HEK293 (cell line): ENCODE data around the gene TRPM2.

Source experiments
- ATF2 ChIP-seq: fragments of 450-650 bp; formaldehyde crosslinking; IDR thresholded peaks from 2 replicates; pipeline ENCODE4 v1.5.1; 2016; ENCODE audit warnings: missing biosample characterization, missing genetic modification characterization, low read depth
- CTCF ChIP-seq: fragments of 450-650 bp; formaldehyde crosslinking; IDR thresholded peaks from 2 replicates; pipeline ENCODE4 v1.5.1; 2016; ENCODE audit warnings: missing biosample characterization, missing genetic modification characterization
- KLF10 ChIP-seq: fragments of 450-650 bp; IDR thresholded peaks from 2 replicates; pipeline ENCODE4 v1.5.1; 2018; ENCODE audit warnings: missing biosample characterization, mild to moderate bottlenecking, missing genetic modification characterization
- PATZ1 ChIP-seq: fragments of 450-650 bp; formaldehyde crosslinking; IDR thresholded peaks from 2 replicates; pipeline ENCODE4 v1.5.1; 2016; ENCODE audit warnings: missing biosample characterization, missing genetic modification characterization
- PRDM10 ChIP-seq: fragments of 450-650 bp; formaldehyde crosslinking; IDR thresholded peaks from 2 replicates; pipeline ENCODE4 v1.5.1; 2016; ENCODE audit warnings: missing biosample characterization, missing genetic modification characterization
- YY1 ChIP-seq: fragments of 450-650 bp; formaldehyde crosslinking; IDR thresholded peaks from 2 replicates; pipeline ENCODE4 v1.5.1; 2018; ENCODE audit warnings: missing biosample characterization, missing genetic modification characterization
- YY2 ChIP-seq: fragments of 450-650 bp; formaldehyde crosslinking; IDR thresholded peaks from 2 replicates; pipeline ENCODE4 v1.5.1; 2016; ENCODE audit warnings: missing biosample characterization, missing genetic modification characterization
- ZNF169 ChIP-seq: fragments of 450-650 bp; formaldehyde crosslinking; IDR thresholded peaks from 2 replicates; pipeline ENCODE4 v1.5.1; 2016; ENCODE audit warnings: missing biosample characterization, missing genetic modification characterization
- ZNF350 ChIP-seq: fragments of 450-650 bp; formaldehyde crosslinking; IDR thresholded peaks from 2 replicates; pipeline ENCODE4 v1.5.0; 2017; ENCODE audit warnings: missing biosample characterization, mild to moderate bottlenecking, missing genetic modification characterization
- ZNF423 ChIP-seq: fragments of 450-650 bp; formaldehyde crosslinking; IDR thresholded peaks from 2 replicates; pipeline ENCODE4 v1.5.1; 2016; ENCODE audit warnings: missing biosample characterization, missing genetic modification characterization
- ZNF561 ChIP-seq: fragments of 450-650 bp; IDR thresholded peaks from 2 replicates; pipeline ENCODE4 v1.5.1; 2018; ENCODE audit warnings: missing biosample characterization, missing genetic modification characterization, borderline replicate concordance
- ZNF639 ChIP-seq: fragments of 450-650 bp; formaldehyde crosslinking; IDR thresholded peaks from 2 replicates; pipeline ENCODE4 v1.5.1; 2016; ENCODE audit warnings: missing biosample characterization, missing genetic modification characterization

GRCh38 chr21:44377922-44378645, 24.7 kb downstream of the TRPM2 start:
- TF ChIP-seq ZNF561 (tag by site-specific recombination): no peak
- no peak for TF ChIP-seq PATZ1 (tag by site-specific recombination)
- no peak for TF ChIP-seq ZNF169
- no peak for TF ChIP-seq ZNF639 (tag by site-specific recombination)
- no peak for TF ChIP-seq CTCF (tag by site-specific recombination)
- no peak for TF ChIP-seq ATF2 (tag by site-specific recombination)
- no peak for TF ChIP-seq ZNF350 (tag by site-specific recombination)
- no peak for TF ChIP-seq YY1 (tag by site-specific recombination)
- no peak for TF ChIP-seq ZNF423 (tag by site-specific recombination)
- TF ChIP-seq KLF10 (tag by site-specific recombination): no peak
- no peak for TF ChIP-seq YY2
- TF ChIP-seq PRDM10: no peak
